GM10266 (cell line): Measurements from ENCODE around the gene OSBPL5.
"Not testable (repeated sequence)": the region's sequence is repeated elsewhere in the genome, so short reads cannot be mapped to it uniquely, and the experiment has no call there.

Experiments used
- DNase-seq: peaks from one replicate; pipeline ENCODE4 v3.0.0; 2012; ENCODE audit errors: extremely low spot score
- CTCF ChIP-seq: IDR thresholded peaks from 2 replicates; pipeline ENCODE4 v1.5.1; 2012; ENCODE audit warnings: mild to moderate bottlenecking, low read depth; ENCODE audit not compliant: control insufficient read depth, insufficient read depth; ENCODE audit errors: missing control alignments

Gene OSBPL5

GRCh38 chr11:3121931-3122774 is 43.0 kb downstream of the OSBPL5 start:
- TF ChIP-seq CTCF = no peak
- DNase-seq = no peak

- no peak for TF ChIP-seq CTCF
- DNase-seq = no peak
These were observed 43.7 kb downstream of the OSBPL5 start for GRCh38 chr11:3121416-3121815.

GRCh38 chr11:3120071-3120792 is 44.9 kb downstream of the OSBPL5 start:
- TF ChIP-seq CTCF = no peak
- DNase-seq = no peak

GRCh38 chr11:3119141-3119821 is 45.8 kb downstream of the OSBPL5 start:
- no peak for TF ChIP-seq CTCF
- DNase-seq = no peak

- TF ChIP-seq CTCF = no peak
These were observed 49.8 kb downstream of the OSBPL5 start for GRCh38 chr11:3115321-3115720.

GRCh38 chr11:3113661-3114060 is 51.4 kb downstream of the OSBPL5 start:
- not testable (repeated sequence) for DNase-seq

More at GRCh38 chr11:3115321-3115720, 49.8 kb downstream of the OSBPL5 start:
- no peak for DNase-seq

- no peak for TF ChIP-seq CTCF
These were observed 53.0 kb downstream of the OSBPL5 start for GRCh38 chr11:3111919-3112690.

More at GRCh38 chr11:3111919-3112690, 53.0 kb downstream of the OSBPL5 start:
- DNase-seq = no peak
